ENCODE results near the gene RPGR.

RPGR gene

GRCh38 chrX:38347136-38347535 is 19.8 kb upstream of the RPGR start:
- no peak for TF ChIP-seq ZNF8 (CRISPR knock-in tag; IDR thresholded peaks at IDR 0.05)
- TF ChIP-seq SNAI2 (CRISPR knock-in tag; IDR thresholded peaks at IDR 0.05) = no peak
- TF ChIP-seq ZNF565 (CRISPR knock-in tag; conservative IDR thresholded peaks at IDR 0.05; ENCODE audit: low read depth) = no peak
- no peak for ATAC-seq

- no peak for ATAC-seq
- TF ChIP-seq ESRRG (CRISPR knock-in tag; IDR thresholded peaks at IDR 0.05) = no peak
- no peak for TF ChIP-seq RARB (CRISPR knock-in tag; IDR thresholded peaks at IDR 0.05)
Measured at GRCh38 chrX:38346150-38346549, 18.8 kb upstream of the RPGR start.

DNA sequence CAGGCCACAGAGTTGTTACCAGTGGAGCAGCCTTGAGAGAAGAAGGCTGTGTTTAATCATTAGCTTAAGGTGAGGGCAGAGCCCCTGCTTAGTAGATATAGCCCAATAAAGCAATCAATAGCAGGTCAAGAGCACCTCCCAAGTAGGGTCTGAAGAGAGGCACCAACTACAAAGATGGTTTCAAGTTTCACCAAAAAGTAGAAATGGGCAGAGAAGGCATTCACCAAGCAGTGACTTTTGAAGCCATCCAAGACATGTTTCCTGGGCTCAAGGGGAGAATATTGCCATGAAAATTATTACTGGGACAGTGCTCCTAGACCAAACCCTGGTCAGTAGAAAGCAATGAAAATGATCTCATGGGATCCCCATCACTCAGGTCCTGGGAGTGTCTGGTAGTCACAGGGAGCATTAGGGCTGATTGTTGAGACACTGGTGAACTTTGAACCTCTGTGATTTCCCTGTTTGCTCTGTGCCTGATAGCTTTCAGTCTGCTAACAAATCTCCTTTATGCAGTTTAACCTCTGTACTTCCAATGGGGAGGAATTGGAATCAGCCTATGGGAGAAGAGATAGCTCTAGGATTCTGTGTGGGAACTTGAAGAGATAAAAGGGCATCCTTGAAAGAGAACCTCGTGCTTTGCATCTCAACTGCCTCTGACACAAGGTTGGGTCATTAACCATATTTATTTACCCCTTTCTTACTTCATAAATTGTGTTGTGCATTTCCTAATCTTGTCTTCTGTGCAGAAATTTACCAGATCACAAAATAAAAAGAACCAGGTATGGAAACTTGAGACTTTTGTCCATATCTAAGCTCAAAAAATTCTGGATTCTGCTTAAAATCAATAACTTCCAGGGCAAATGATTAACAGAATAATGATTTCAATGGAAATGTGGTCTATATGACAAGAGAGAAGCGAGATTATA is 15.8 kb upstream of the RPGR start:
- no peak for TF ChIP-seq TCF4 (CRISPR knock-in tag; IDR thresholded peaks at IDR 0.05; ENCODE audit: borderline replicate concordance)
- ATAC-seq = no peak

DNA sequence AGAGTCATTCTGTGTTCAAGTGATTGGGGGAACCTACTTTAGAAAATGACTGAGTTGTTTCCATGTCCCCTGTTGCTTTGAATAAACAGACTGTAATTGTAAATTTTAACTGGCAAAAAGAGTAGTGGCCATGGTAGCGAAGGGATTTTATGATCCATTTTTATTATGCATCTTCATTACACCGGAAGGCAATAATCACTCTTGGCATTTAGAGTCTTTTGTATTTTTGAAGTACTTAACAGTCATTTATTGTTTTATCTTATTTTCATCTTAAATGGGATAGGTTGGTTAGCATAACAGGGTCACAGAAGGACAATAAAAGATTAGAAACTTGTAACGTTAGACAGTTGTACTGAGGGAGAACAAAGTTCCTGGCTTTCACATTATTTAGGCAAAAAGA is 14.1 kb upstream of the RPGR start:
- ATAC-seq = no peak
- TF ChIP-seq BACH2 (CRISPR knock-in tag; IDR thresholded peaks at IDR 0.05; ENCODE audit: borderline replicate concordance) (no peak), RARB (CRISPR knock-in tag; IDR thresholded peaks at IDR 0.05) (no peak), TCF4 (CRISPR knock-in tag; IDR thresholded peaks at IDR 0.05; ENCODE audit: borderline replicate concordance) (no peak)

DNA sequence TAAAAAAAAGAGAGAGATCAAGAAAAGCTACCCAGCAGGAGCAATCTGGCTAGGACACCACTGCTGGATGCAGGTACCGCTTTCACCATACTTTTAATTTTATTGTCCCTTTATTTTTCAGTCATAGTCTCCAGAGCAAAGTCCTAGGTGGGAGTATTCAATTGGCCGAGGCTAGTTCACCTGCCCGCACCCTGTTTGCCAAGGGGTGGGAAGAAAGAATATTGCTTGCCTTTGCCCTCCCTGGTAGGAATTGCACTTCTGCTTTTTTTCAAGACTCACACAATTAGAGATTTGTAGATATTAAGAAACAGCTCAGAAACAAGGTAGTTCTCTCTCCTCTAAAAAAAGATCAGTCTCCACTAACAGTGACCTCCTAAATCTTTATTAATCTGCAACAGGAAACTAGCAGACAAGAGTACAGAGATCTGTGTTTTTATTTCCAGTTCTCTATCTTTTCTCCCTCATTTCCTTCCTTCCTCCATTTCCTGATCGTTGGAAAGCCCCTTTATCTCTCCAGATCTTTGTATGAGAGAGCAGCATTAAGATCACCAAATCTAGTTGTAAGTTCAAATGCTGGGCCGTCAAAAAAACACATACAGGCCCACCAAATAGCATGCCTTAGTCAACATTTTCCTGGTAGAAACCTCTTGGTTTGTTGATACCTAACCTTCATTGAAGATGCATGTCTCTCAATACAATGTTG is 9.4 kb upstream of the RPGR start:
- TF ChIP-seq ZFP3 (CRISPR knock-in tag; IDR thresholded peaks at IDR 0.05) = no peak
- no peak for TF ChIP-seq ZNF70 (CRISPR knock-in tag; IDR thresholded peaks at IDR 0.05)
- no peak for TF ChIP-seq ARNTL (CRISPR knock-in tag; IDR thresholded peaks at IDR 0.05; ENCODE audit: borderline replicate concordance, low read depth)
- TF ChIP-seq SNAI2 (CRISPR knock-in tag; IDR thresholded peaks at IDR 0.05) = no peak
- TF ChIP-seq, protein P1, sequence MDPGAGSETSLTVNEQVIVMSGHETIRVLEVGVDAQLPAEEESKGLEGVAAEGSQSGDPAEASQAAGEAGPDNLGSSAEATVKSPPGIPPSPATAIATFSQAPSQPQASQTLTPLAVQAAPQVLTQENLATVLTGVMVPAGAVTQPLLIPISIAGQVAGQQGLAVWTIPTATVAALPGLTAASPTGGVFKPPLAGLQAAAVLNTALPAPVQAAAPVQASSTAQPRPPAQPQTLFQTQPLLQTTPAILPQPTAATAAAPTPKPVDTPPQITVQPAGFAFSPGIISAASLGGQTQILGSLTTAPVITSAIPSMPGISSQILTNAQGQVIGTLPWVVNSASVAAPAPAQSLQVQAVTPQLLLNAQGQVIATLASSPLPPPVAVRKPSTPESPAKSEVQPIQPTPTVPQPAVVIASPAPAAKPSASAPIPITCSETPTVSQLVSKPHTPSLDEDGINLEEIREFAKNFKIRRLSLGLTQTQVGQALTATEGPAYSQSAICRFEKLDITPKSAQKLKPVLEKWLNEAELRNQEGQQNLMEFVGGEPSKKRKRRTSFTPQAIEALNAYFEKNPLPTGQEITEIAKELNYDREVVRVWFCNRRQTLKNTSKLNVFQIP (CRISPR knock-in tag; IDR thresholded peaks at IDR 0.05; ENCODE audit: borderline replicate concordance, low read depth) = no peak
- no peak for TF ChIP-seq ZC3H10 (CRISPR knock-in tag; IDR thresholded peaks at IDR 0.05)
- TF ChIP-seq PATZ1 (CRISPR knock-in tag; IDR thresholded peaks at IDR 0.05; ENCODE audit: borderline replicate concordance) = no peak
- TF ChIP-seq PPARA (CRISPR knock-in tag; IDR thresholded peaks at IDR 0.05; ENCODE audit: borderline replicate concordance) = no peak
- no peak for TF ChIP-seq ZNF565 (CRISPR knock-in tag; conservative IDR thresholded peaks at IDR 0.05; ENCODE audit: low read depth)
- TF ChIP-seq ISL1 (CRISPR knock-in tag; IDR thresholded peaks at IDR 0.05) = no peak
- no peak for TF ChIP-seq BACH2 (CRISPR knock-in tag; IDR thresholded peaks at IDR 0.05; ENCODE audit: borderline replicate concordance)
- no peak for ATAC-seq

DNA sequence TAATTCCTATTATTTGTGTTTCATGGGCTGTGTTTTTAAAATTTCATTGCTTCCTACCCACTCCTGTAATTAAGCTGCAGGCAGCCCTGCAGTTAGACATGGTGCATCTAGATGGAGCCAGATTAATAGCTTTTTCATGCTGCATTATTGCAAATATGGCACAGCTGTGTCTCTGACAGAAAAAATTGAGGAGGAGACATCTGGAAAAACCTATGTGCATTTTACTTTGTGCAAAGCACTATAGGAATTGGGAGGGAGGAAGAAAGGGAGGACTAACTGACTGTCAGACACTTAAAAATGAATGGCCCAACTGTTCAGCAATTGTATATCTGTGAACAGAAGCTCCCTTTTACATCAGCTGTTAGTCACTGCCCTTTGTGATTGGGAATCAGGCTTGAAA is 8.1 kb upstream of the RPGR start:
- TF ChIP-seq TCF4 (CRISPR knock-in tag; IDR thresholded peaks at IDR 0.05; ENCODE audit: borderline replicate concordance) (no peak), ZFP3 (CRISPR knock-in tag; IDR thresholded peaks at IDR 0.05) (no peak)
- TF ChIP-seq, protein P1 (CRISPR knock-in tag; IDR thresholded peaks at IDR 0.05; ENCODE audit: borderline replicate concordance, low read depth) = no peak

DNA sequence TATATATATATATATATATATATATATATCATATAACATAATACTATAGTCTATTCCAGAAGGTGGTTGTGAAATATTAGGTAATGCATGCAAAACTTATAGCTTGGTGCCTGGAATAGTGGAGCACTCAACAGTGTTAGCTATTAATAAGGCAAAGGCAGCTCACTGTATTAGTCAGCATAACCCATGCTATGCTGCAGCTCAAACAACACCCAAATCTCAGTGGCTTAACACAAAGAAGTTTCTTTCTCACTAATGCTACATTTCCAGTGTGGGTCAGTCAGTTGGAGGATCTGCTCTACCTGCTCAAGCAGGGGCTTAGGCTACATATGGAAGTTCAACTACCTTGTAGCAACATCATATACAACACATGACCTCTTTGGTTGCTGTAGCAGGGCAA is 5.2 kb upstream of the RPGR start:
- no peak for ATAC-seq
- TF ChIP-seq TOX (CRISPR knock-in tag; IDR thresholded peaks at IDR 0.05; ENCODE audit: borderline replicate concordance) (no peak), PATZ1 (CRISPR knock-in tag; IDR thresholded peaks at IDR 0.05; ENCODE audit: borderline replicate concordance) (no peak), ISL1 (CRISPR knock-in tag; IDR thresholded peaks at IDR 0.05) (no peak), ZNF565 (CRISPR knock-in tag; conservative IDR thresholded peaks at IDR 0.05; ENCODE audit: low read depth) (no peak), RARB (CRISPR knock-in tag; IDR thresholded peaks at IDR 0.05) (no peak), ZNF8 (CRISPR knock-in tag; IDR thresholded peaks at IDR 0.05) (no peak), ZC3H10 (CRISPR knock-in tag; IDR thresholded peaks at IDR 0.05) (no peak), SNAI2 (CRISPR knock-in tag; IDR thresholded peaks at IDR 0.05) (no peak), ZNF70 (CRISPR knock-in tag; IDR thresholded peaks at IDR 0.05) (no peak), ZFP30 (CRISPR knock-in tag; IDR thresholded peaks at IDR 0.05) (no peak), ARNTL (CRISPR knock-in tag; IDR thresholded peaks at IDR 0.05; ENCODE audit: borderline replicate concordance, low read depth) (no peak), PPARA (CRISPR knock-in tag; IDR thresholded peaks at IDR 0.05; ENCODE audit: borderline replicate concordance) (no peak), TCF4 (CRISPR knock-in tag; IDR thresholded peaks at IDR 0.05; ENCODE audit: borderline replicate concordance) (no peak), CSDC2 (CRISPR knock-in tag; IDR thresholded peaks at IDR 0.05) (no peak), ESRRG (CRISPR knock-in tag; IDR thresholded peaks at IDR 0.05) (no peak)
- TF ChIP-seq, protein P2, sequence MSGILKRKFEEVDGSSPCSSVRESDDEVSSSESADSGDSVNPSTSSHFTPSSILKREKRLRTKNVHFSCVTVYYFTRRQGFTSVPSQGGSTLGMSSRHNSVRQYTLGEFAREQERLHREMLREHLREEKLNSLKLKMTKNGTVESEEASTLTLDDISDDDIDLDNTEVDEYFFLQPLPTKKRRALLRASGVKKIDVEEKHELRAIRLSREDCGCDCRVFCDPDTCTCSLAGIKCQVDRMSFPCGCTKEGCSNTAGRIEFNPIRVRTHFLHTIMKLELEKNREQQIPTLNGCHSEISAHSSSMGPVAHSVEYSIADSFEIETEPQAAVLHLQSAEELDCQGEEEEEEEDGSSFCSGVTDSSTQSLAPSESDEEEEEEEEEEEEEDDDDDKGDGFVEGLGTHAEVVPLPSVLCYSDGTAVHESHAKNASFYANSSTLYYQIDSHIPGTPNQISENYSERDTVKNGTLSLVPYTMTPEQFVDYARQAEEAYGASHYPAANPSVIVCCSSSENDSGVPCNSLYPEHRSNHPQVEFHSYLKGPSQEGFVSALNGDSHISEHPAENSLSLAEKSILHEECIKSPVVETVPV (CRISPR knock-in tag; IDR thresholded peaks at IDR 0.05) = no peak

More for the DNA sequence above, 8.1 kb upstream of the RPGR start:
- ATAC-seq = no peak
